GM12878 (cell line): ENCODE data around the gene FIGNL2. TPM values are rescaled to one million over a fixed set of nuclear protein-coding genes. Genes with fewer than 3 reads are reported as not detected.

Experiments
- ATAC-seq: fragments of 200-7000 bp; cut with Tn5 transposase; 3 replicates; pipeline ENCODE4 v1.9.1; 2020; ENCODE audit warnings: mild to moderate bottlenecking, moderate library complexity
- BruUV-seq: library from RNA; stranded (reverse); fragments of 400-500 nt; replicated peaks from 2 replicates; lab custom pipeline; 2021; lab: Mats Ljungman, UMichigan
- CTCF ChIA-PET: fragments of 300-600 bp; sonication (Branson Sonifier 250); formaldehyde crosslinking; extraction: SDS; loops from one replicate; lab custom pipeline; 2021; ENCODE audit warnings: inconsistent platforms; lab: Yijun Ruan, JAX
- POLR2A ChIA-PET: fragments of 350-600 bp; formaldehyde crosslinking; extraction: SDS; loops from one replicate; lab custom pipeline; 2021; ENCODE audit warnings: inconsistent platforms; lab: Charles Lee
- RAD21 ChIA-PET: fragments of 300-600 bp; sonication (Branson Sonifier 250); formaldehyde crosslinking; loops from one replicate; lab custom pipeline; 2023; ENCODE audit warnings: antibody characterized with exemption; ENCODE audit not compliant: unreplicated experiment; lab: Charles Lee
- SMC1A ChIA-PET: fragments of 300-600 bp; sonication (Branson Sonifier 250); formaldehyde crosslinking; loops from one replicate; lab custom pipeline; 2023; ENCODE audit not compliant: unreplicated experiment, uncharacterized antibody; lab: Charles Lee
- DNase-seq: peaks from one replicate; pipeline ENCODE4 v3.0.0-alpha.2; 2011; ENCODE audit warnings: low read depth, low spot score
- FAIRE-seq: peaks from 3 replicates; lab custom pipeline; 2011; peaks lifted over from hg19 to GRCh38; lab: Jason Lieb, UNC
- H2AFZ ChIP-seq: 2 replicates; pipeline ENCODE4 v1.6.0; 2011; ENCODE audit warnings: low read depth, low read length, control low read depth; ENCODE audit not compliant: control insufficient read depth
- H3K27ac ChIP-seq: 2 replicates; pipeline ENCODE4 v1.5.1; 2011; ENCODE audit warnings: control low read depth; ENCODE audit not compliant: control insufficient read depth, insufficient read depth
- H3K27me3 ChIP-seq, 2 experiments: replicated peaks in 1 of 2; 2 replicates each; pipeline versions ENCODE4 v1.6.0 to v1.6.1; 2011; ENCODE audit warnings: low read length in 1 of 2; ENCODE audit not compliant: control insufficient read depth in 2 of 2, insufficient read depth in 2 of 2
- H3K36me3 ChIP-seq, 2 experiments: 2 replicates each; pipeline ENCODE4 v1.5.1; 2011; ENCODE audit warnings: low read length in 1 of 2; ENCODE audit not compliant: control insufficient read depth in 2 of 2, insufficient read depth in 2 of 2
- H3K4me1 ChIP-seq: 2 replicates; pipeline ENCODE4 v1.6.1; 2011; ENCODE audit warnings: mild to moderate bottlenecking, low read length, moderate library complexity, mixed read lengths; ENCODE audit not compliant: control insufficient read depth, insufficient read depth
- H3K4me2 ChIP-seq: 2 replicates; pipeline ENCODE4 v1.6.0; 2011; ENCODE audit warnings: control low read depth; ENCODE audit not compliant: control insufficient read depth, insufficient read depth
- H3K4me3 ChIP-seq: fragments of 200-600 bp; sonication (generic); 2 replicates; pipeline ENCODE4 v1.5.1; 2016
- H3K79me2 ChIP-seq: 2 replicates; pipeline ENCODE4 v1.6.0; 2011; ENCODE audit warnings: low read length; ENCODE audit not compliant: control insufficient read depth, insufficient read depth
- H3K9ac ChIP-seq: 2 replicates; pipeline ENCODE4 v1.8.0; 2011; ENCODE audit warnings: low read length, control low read depth, mixed read lengths; ENCODE audit not compliant: control insufficient read depth, insufficient read depth
- H3K9me3 ChIP-seq: replicated peaks from 3 replicates; pipeline ENCODE4 v1.5.1; 2011; ENCODE audit warnings: mild to moderate bottlenecking, low read length; ENCODE audit not compliant: control insufficient read depth, insufficient read depth
- H4K20me1 ChIP-seq: 2 replicates; pipeline ENCODE4 v1.6.0; 2011; ENCODE audit not compliant: control insufficient read depth, insufficient read depth
- ATF7 ChIP-seq: fragments of 450-650 bp; IDR thresholded peaks from 2 replicates; pipeline ENCODE4 v1.6.1; 2016; ENCODE audit warnings: low read depth, mild to moderate bottlenecking
- CEBPZ ChIP-seq: fragments of 150-350 bp; IDR thresholded peaks from 2 replicates; pipeline ENCODE4 v1.6.1; 2016; ENCODE audit warnings: low read depth, low read length
- CHD1 ChIP-seq: IDR thresholded peaks from 2 replicates; pipeline ENCODE4 v1.6.1; 2012; ENCODE audit warnings: low read depth, low read length, improper control_type of control experiment
- DPF2 ChIP-seq: fragments of 450-650 bp; IDR thresholded peaks from 2 replicates; pipeline ENCODE4 v1.6.1; 2017; ENCODE audit warnings: mild to moderate bottlenecking
- ESRRA ChIP-seq: IDR thresholded peaks from 2 replicates; pipeline ENCODE4 v1.6.1; 2012; ENCODE audit warnings: mild to moderate bottlenecking, low read length, improper control_type of control experiment
- HSF1 ChIP-seq: fragments of 150-350 bp; IDR thresholded peaks from 2 replicates; pipeline ENCODE4 v1.6.1; 2014; ENCODE audit warnings: mild to moderate bottlenecking, low read depth, low read length
- IKZF2 ChIP-seq, 2 experiments: fragments of 450-650 bp; IDR thresholded peaks; 2 replicates each; pipeline ENCODE4 v1.6.1; 2017; ENCODE audit warnings: mild to moderate bottlenecking in 2 of 2, moderate library complexity in 2 of 2
- JUND ChIP-seq: IDR thresholded peaks from 2 replicates; pipeline ENCODE4 v1.6.1; 2012; ENCODE audit warnings: low read depth, mild to moderate bottlenecking, low read length, improper control_type of control experiment, moderate library complexity
- KDM1A ChIP-seq: fragments of 200-600 bp; sonication (generic); IDR thresholded peaks from 2 replicates; pipeline ENCODE4 v1.6.1; 2016; ENCODE audit warnings: borderline replicate concordance
- MEF2B ChIP-seq: fragments of 450-650 bp; IDR thresholded peaks from 2 replicates; pipeline ENCODE4 v1.6.1; 2018; ENCODE audit warnings: mild to moderate bottlenecking, moderate library complexity; ENCODE audit not compliant: partially characterized antibody, poor library complexity, severe bottlenecking
- MTA3 ChIP-seq: IDR thresholded peaks from 2 replicates; pipeline ENCODE4 v1.6.1; 2012; ENCODE audit warnings: low read length, inconsistent platforms, borderline replicate concordance
- NR2C1 ChIP-seq: fragments of 450-650 bp; IDR thresholded peaks from 2 replicates; pipeline ENCODE4 v1.6.1; 2017; ENCODE audit warnings: antibody characterized with exemption, mild to moderate bottlenecking, moderate library complexity
- ZNF217 ChIP-seq: fragments of 450-650 bp; IDR thresholded peaks from 2 replicates; pipeline ENCODE4 v1.6.1; 2017; ENCODE audit warnings: antibody characterized with exemption, mild to moderate bottlenecking
- ZNF384 ChIP-seq: IDR thresholded peaks from 2 replicates; pipeline ENCODE4 v1.6.1; 2012; ENCODE audit warnings: low read depth, mild to moderate bottlenecking, low read length, improper control_type of control experiment, borderline replicate concordance
- ZZZ3 ChIP-seq: IDR thresholded peaks from 2 replicates; pipeline ENCODE4 v1.6.1; 2011; ENCODE audit warnings: low read depth; ENCODE audit not compliant: control insufficient read depth, insufficient read length
- WGBS: methylation state at CpG from one replicate; pipeline ENCODE4 v1.1.6; 2016; ENCODE audit warnings: low lambda C conversion rate; ENCODE audit not compliant: insufficient replicate concordance, insufficient coverage; ENCODE audit errors: missing lambda C conversion rate; 5-methylcytosine and 5-hydroxymethylcytosine counted together
- in situ Hi-C: fragments of 300-500 bp; cut with MboI; formaldehyde crosslinking; loops from 9 replicates; pipeline ENCODE4 v1.14.3; 2018; ENCODE audit warnings: mixed read lengths
- intact Hi-C: fragments of 100-400 bp; cut with micrococcal nuclease; formaldehyde crosslinking; loops from one replicate; pipeline ENCODE4 v1.14.2; 2022; ENCODE audit not compliant: unreplicated experiment
- polyA plus RNA-seq, 11 experiments: library from polyadenylated mRNA; depleted of rRNA in 4 of 11; unstranded in 6 of 11; stranded (reverse) in 5 of 11; fragments of >200 nt; fragmentation: Nextera tagmentation in 4 of 11; fragmentation: Illumina TruSeq in 1 of 11; extraction: Ambion mirVana in 4 of 11; extraction: Trizol in 1 of 11; gene quantifications; 1 replicate in 1 of 11; 2 replicates in 10 of 11; pipeline versions ENCODE4 v1.2.1 to v1.2.3, GENCODE V29; 2011 to 2016; ENCODE audit warnings: inconsistent platforms in 2 of 11, missing spikeins in 2 of 11, low read depth in 1 of 11
- total RNA-seq, 4 experiments: library from RNA; depleted of rRNA in 3 of 4; stranded (reverse); fragments of >200 nt in 3 of 4; fragmentation: Illumina TruSeq in 1 of 4; extraction: Trizol in 1 of 4; gene quantifications; 2 replicates each; pipeline versions ENCODE4 v1.2.1 to v1.2.3, GENCODE V29; 2013 to 2021
- TF ChIP-seq, protein P1 (sequence below): fragments of 450-650 bp; IDR thresholded peaks from 2 replicates; pipeline ENCODE4 v1.6.1; 2017; ENCODE audit warnings: low read depth, mild to moderate bottlenecking, moderate library complexity
- TF ChIP-seq, protein P2 (sequence below): fragments of 450-650 bp; IDR thresholded peaks from 2 replicates; pipeline ENCODE4 v1.6.1; 2016; ENCODE audit warnings: mild to moderate bottlenecking

The FIGNL2 gene
- total and polyA plus RNA-seq, 10 of the 15 experiments (the other 5 are each of a cell fraction or from before 2014, with no cell fraction given): not detected

GRCh38 chr12:51870504-51870903 is 22.0 kb upstream of the FIGNL2 start (continued):
- no peak for TF ChIP-seq HSF1
- no peak for TF ChIP-seq ZNF217
- TF ChIP-seq DPF2: no peak
- TF ChIP-seq, all 136 proteins: peak for 0

GRCh38 chr12:51869931-51870330 is 21.4 kb upstream of the FIGNL2 start:
- SMC1A ChIA-PET: no interaction called here
- no peak overlapping the region for H2AFZ ChIP-seq
- TF ChIP-seq ESRRA: no peak
- no peak for TF ChIP-seq DPF2
- no peak for TF ChIP-seq KDM1A
- TF ChIP-seq, protein P1, sequence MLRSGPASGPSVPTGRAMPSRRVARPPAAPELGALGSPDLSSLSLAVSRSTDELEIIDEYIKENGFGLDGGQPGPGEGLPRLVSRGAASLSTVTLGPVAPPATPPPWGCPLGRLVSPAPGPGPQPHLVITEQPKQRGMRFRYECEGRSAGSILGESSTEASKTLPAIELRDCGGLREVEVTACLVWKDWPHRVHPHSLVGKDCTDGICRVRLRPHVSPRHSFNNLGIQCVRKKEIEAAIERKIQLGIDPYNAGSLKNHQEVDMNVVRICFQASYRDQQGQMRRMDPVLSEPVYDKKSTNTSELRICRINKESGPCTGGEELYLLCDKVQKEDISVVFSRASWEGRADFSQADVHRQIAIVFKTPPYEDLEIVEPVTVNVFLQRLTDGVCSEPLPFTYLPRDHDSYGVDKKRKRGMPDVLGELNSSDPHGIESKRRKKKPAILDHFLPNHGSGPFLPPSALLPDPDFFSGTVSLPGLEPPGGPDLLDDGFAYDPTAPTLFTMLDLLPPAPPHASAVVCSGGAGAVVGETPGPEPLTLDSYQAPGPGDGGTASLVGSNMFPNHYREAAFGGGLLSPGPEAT: no peak
- TF ChIP-seq MTA3: no peak
- TF ChIP-seq JUND: no peak
- TF ChIP-seq NR2C1: no peak
- no peak for TF ChIP-seq IKZF2 (IDR thresholded peaks at IDR 0.05)
- TF ChIP-seq, protein P2, sequence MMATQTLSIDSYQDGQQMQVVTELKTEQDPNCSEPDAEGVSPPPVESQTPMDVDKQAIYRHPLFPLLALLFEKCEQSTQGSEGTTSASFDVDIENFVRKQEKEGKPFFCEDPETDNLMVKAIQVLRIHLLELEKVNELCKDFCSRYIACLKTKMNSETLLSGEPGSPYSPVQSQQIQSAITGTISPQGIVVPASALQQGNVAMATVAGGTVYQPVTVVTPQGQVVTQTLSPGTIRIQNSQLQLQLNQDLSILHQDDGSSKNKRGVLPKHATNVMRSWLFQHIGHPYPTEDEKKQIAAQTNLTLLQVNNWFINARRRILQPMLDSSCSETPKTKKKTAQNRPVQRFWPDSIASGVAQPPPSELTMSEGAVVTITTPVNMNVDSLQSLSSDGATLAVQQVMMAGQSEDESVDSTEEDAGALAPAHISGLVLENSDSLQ: no peak
- no peak for TF ChIP-seq ZZZ3
- no peak for TF ChIP-seq CEBPZ
- TF ChIP-seq ZNF384: no peak
- no peak for TF ChIP-seq MEF2B
- no peak for TF ChIP-seq ATF7
- no peak for TF ChIP-seq CHD1

More at GRCh38 chr12:51869931-51870330, 21.4 kb upstream of the FIGNL2 start:
- ChIA-PET RAD21 (no interaction called here), CTCF (no interaction called here), POLR2A (no interaction called here)
- intact Hi-C loops (loop anchor here (10.0 kb wide), 1 partner anchor 335 kb away; no protein-coding TSS in a partner anchor), in situ Hi-C loops (loop anchor here (10.0 kb wide), 1 partner anchor 445 kb away; the partner anchor contains the start of gene SLC4A8)
- no peaks in the 10 kb centered on the region for H3K4me1 ChIP-seq
- WGBS: 31% methylated on average over 3 of the region's 3 CpGs
- FAIRE-seq: no peak
- ATAC-seq: no peak
- H3K27ac ChIP-seq: no peak overlapping the region
- no peak overlapping the region for H3K4me2 ChIP-seq
- no peaks in the 10 kb centered on the region for H3K79me2 ChIP-seq
- BruUV-seq: no TSS peak
- DNase-seq: no peak
- H3K27me3 ChIP-seq: peaks cover 7 to 12% of the 10 kb centered on the region in 2 experiments
- no peaks in the 10 kb centered on the region for H3K9me3 ChIP-seq
- no peak overlapping the region for H3K4me3 ChIP-seq
- H3K9ac ChIP-seq: no peak overlapping the region
- H4K20me1 ChIP-seq: no peaks in the 10 kb centered on the region
- H3K36me3 ChIP-seq: no peaks in the 10 kb centered on the region
